Measurements from ENCODE around the gene HDAC4.

Gene HDAC4

DNA sequence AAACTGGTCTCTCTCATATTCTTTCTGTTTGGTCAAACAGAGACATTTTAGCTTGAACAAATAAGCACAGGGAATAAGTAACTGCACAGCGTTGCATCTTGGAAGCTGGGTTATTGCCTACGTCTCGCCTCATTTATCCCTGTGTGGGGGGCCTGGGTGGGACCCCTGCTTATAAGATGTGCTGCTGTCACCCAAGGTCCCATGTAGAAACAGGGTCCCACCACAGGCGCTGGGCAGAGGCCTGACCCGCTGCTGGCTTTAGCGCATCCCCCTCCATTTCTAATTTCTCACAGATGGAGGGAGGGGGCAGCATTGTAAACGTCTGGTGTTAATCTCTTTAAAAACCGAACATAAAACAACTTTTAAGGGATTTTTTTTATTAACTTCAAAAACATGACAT lies 207.8 kb downstream of the HDAC4 start:
- DNase-seq (ENCODE audit: low read depth in 3 of 3, low spot score in 1 of 3) = no peak

DNA sequence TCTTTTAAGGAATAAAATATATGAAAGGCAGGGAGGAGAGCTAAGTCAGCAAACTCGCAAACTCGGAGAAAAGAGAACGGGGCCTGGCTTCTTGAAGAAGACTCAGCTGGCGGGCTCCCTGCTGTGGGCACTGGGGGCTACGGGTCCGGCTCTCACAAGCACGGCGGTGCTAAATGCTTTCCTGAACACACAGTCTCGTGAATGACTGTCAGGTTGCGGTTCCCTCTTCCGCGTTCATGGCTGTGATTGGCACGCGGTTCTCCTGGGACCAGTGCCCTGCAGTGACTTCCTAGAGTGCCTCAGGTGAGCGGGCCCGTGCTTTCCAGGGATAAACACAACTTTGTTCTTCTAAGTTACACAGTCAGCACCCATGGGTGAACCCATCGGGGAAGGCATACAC lies 208.4 kb downstream of the HDAC4 start:
- DNase-seq (ENCODE audit: low read depth in 3 of 3, low spot score in 1 of 3) = no peak

DNA sequence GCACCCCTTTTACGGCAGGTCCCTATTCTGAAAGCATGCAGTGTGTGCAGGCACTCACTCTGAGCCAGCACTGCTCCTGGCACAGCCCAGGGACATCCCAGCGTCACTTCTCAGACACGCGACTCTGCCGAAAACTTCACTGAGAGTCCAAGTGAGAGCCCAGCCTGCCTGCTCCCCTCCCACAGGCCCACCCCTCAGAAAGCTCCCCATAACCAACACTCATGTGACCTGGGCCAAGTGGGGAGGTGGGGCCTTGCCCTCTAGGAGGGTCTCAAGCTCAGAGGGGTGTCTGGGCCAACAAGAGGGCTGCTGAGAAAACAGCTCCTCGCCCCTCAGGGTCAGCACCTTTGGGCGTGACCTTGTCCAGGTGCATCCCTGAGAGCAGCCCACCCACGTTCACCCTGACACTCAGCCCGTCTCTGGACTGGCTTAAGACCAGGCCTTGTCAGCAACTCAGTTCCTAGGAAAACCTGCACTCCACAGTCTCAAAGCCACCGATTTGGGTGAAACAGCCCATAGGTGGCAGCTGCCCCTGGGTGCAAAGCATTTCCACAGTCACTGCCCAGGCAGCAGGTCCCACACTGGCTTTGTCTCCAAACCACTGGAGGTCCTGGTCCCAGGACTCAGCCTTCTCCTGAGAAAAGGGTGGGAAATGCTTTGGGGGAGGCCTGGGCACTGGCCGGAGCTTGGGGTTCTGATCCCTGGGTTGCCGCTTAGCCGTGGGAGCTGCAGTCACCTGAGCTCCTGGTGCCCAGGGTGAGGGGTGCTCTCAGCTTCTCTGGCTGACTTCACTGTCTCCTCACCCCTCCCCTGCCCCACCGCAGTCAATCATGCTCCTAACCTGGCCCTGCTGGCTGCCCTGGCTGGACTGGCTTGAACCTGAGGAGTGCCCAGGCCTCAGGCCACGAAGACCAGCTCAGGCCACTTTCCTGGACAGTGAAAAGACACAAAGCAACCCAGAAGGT lies 209.6 kb downstream of the HDAC4 start:
- DNase-seq (ENCODE audit: low read depth in 3 of 3, low spot score in 1 of 3) = no peak

DNA sequence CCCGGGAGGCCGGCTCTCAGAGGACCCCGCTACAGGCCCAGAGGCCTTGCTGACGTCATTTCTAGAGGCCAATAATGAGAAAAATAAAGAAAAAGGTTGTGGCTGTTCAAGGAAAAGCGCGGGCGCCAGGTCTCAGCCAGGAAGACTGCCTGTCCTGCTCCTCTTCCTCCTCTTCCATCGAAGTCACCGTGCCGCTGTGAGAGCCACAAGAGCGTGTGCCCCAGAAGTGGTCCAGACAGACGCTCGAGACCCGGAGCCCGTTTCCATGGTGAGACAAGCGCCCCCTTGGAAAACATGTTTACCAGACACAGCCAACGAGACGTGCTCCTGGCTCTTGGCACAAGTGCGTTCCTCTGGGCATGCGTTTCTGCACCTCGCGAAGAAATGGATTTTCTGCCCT lies 210.5 kb downstream of the HDAC4 start:
- no peak for DNase-seq (ENCODE audit: low read depth in 3 of 3, low spot score in 1 of 3)

DNA sequence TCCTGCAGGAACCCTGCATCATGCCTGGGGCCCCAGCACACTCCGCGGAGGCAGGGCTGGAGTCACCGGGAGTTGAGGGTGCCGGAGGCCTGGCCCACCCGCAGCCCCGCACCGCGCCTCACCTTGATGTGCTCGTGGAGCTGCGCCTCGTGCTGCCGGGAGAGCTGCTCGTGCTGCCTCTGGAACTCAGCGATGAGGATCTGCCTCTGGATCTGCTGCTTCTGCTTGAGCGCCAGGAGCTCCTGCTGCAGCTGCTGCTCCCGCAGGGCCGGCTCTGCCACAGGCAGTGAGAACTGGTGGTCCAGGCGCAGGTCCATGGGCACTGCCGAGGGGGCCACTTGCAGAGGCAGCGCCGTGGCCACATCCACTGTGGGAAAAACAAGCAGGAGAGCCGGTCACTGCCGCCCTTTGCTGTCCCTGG lies 211.1 kb downstream of the HDAC4 start:
- DNase-seq (ENCODE audit: low read depth in 3 of 3, low spot score in 1 of 3) = no peak

DNA sequence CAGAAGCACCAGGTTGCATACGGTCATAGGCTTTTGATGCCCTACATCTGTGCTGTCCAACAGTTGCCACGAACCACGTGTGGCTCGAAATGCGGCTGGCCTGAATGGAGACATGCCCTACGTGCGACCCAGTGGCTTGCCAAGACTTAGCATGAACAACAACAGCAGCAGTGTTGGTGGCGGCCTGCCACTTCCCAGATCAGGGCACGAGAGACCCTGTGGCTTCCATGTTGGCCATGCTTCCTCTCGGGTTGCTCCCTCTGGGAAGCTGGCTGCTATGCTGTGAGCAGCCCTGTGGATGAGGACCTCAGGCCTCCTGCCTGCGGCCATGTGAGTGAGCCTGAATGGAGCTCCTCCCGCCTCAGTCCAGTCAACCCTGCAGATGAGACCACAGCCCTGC lies 212.3 kb downstream of the HDAC4 start:
- DNase-seq (ENCODE audit: low read depth in 3 of 3, low spot score in 1 of 3) = no peak

DNA sequence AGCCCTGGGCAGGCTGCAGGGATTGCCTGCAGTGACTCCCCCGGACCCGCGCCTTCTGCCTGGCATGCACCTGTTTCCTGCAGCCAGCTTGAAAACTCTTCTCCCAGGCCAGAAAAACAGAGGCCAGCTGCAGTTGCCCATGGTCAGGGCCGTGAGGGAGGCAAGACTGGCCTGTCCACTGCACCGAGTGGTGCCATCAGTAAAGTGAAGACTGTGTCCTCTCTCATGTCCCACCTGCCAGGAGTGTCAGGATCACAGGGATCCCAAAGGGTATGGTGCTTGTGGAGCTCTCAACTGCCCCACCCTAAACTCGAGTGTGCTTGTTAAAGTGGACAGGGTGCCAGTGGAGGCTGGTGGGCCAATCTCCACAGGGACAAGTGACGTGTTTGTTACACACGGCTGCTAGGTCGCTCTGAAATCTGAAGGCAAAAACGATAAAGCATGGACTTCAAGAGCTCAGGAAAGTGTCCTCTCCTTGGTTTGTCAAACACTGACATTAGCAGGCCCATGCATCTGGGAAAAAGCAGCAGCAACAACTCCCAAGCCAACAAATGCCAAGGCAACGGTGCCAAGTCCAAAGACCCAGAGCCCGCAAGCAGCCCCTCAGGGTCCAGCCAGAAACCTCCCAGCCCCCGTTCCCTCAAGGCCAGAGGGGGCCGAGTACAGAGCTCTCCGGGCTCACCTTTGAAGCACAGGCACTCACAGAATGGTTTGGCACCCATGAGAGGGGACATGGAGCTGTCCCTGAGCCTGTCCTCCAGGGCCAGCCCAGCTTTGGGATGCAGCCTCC lies 213.2 kb downstream of the HDAC4 start:
- no peak for DNase-seq (ENCODE audit: low read depth in 3 of 3, low spot score in 1 of 3)

DNA sequence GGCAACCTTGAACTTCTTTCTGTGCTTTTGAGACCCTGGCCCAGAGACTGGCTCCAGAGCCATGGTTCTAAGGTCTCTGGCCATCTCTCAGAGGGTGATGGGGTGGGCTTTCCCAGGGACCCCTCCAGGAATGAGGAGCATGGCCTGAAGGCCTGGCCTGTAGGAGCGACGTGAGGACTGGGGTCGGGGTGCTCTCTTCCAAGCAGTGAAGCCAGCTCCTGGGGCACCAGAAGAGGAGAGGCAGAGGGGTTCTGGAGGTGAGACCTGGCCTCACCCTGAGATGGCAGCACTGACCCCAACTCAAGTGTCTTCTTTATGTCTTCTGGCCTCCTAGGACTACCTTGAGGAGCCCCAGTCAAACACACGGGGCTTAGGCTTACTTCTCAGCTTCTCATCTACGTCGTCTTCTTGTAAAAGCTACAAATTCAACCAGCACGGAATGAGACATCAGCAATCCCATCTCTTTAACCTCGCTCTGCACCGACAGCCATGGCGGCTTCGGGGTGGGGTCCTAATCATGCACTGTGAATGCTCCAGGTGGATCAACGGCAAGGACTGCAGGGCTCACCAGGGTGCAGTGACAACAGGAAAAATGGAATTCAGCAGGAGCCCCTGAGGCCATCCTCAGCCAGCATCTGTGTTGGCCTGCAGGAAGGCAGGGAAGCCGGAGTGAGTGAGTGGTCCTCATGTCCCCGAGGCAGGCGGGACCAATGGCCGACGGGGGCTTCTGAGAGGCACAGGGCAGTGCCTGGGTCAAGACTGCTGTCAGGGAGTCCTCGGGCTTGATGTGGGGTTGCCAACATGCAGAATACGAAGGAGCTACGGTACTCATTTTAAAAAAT lies 214.1 kb downstream of the HDAC4 start:
- DNase-seq (ENCODE audit: low read depth in 3 of 3, low spot score in 1 of 3) = no peak

DNA sequence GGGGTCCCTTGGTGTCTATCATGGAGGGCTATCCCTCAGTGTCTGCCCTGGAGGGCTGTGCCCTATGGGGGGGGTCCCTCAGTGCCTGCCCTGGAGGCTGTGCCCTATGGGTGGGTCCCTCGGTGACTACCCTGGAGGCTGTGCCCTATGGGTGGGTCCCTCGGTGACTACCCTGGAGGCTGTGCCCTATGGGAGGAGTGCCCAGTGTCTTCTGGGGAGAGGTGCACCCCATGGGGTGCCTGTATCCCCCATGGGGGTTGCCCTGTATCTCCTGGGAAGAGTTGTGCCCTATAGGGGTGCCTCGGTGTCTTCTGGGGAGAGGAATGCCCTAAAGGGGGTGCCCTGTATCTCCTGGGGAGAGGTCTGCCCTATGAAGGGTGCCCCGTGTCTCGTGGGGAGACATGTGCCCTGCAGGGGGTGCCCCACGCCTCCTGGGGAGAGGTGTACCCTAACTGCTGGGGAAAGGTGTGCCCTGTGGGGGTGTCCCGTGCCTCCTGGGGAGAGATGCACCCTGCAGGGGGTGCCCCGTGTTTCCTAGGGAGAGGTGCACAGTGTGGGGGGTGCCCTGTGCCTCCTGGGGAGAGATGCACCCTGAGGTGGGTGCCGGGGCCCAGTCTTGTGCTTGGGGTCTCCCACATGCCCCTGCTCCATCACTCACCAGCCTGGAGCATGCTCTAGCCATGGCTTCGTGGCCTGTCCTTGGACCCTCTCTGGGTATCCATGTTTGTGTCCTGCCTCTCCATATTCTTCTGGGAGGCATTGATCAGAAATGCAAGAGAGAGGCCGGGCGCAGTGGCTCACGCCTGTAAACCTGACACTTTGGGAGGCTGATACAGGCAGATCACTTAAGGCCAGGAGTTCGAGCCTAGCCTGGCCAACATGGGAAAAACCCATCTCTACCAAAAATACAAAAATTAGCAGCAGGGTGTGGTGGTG lies 215.6 kb downstream of the HDAC4 start:
- no peak for DNase-seq (ENCODE audit: low read depth in 3 of 3, low spot score in 1 of 3)

DNA sequence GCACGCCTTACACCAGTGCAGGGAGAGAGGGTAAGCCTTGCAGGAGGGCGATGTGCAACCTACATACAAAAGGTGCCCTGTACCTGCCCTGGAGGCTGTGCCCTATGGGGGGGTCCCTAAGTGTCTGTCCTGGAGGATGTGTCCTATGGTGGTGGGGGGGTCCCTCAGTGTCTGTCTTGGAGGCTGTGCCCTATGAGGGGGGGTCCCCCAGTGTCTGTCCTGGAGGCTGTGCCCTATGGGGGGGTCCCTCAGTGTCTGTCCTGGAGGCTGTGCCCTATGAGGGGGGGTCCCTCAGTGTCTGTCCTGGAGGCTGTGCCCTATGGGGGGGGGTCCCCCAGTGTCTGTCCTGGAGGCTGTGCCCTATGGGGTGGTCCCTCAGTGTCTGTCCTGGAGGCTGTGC lies 216.6 kb downstream of the HDAC4 start:
- DNase-seq (ENCODE audit: low read depth in 3 of 3, low spot score in 1 of 3) = no peak

DNA sequence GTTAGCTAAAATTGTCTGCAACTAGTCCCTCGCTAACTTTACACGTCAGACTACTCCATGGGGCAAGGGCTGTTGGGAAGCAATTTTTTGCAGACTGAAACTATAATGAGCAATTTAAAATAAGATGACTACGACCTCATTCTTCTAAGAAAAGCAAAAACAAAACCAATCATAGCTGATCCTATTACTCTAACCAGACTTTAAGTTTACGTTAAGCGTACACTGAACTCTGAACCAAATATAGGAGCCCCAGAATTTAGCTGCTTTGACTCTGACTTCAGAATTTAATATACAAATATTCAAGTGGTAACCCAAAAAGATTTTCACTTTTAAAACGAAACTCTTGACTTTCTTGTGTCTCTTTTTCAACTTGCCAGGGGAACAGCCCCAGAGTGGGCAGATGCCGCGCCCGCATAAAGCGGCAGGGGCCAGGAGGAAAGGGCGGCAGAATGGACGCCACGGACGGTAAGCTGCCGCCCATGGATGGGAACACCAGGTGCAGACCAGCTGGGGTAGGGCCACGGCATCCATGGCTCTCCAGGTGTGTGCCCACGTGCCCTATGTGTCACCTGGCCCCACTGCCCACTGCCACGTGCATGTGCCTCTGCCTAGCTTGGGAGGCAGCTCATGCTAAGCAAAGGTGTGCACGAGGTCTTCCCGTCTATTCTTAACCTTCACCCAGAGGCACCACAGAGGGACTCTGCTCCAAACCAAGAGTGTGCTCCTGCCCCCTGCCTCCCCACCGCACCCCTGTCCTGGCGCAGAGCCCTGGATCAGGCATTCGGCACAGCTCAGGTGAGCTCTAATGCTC lies 217.6 kb downstream of the HDAC4 start:
- DNase-seq (ENCODE audit: low read depth in 3 of 3, low spot score in 1 of 3) = no peak

DNA sequence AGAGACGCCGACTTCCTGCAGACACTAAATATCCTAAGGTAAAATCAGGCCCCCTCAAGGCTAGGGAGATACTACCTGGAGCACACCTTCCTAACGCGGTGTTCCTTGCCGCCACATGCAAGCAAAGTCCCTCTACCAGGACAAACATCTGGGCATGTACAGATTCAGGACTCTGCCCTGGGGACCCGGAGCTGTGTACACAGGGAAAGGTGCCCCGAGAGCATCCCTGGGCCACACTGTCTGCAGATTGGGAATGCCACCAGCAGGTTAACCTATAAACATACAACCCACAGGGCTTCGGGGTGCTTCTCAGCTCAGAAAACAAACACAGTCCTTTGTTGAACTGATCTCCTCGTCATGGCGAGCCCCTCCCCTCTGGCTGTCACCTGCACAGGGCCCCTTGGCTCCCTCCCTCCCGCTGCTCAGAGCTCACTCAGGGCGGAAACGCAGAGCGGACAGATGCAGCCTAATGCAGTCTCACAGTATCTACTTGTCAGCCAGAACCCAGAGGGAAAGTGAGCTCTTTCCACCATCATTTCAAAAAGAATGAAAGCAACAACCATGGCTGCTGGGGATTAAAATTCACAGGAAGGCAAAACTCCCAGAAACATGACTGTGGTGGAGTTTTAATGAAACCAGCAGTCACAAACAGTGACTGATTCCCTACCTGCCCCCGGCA lies 218.8 kb downstream of the HDAC4 start:
- DNase-seq (ENCODE audit: low read depth in 3 of 3, low spot score in 1 of 3) = no peak

DNA sequence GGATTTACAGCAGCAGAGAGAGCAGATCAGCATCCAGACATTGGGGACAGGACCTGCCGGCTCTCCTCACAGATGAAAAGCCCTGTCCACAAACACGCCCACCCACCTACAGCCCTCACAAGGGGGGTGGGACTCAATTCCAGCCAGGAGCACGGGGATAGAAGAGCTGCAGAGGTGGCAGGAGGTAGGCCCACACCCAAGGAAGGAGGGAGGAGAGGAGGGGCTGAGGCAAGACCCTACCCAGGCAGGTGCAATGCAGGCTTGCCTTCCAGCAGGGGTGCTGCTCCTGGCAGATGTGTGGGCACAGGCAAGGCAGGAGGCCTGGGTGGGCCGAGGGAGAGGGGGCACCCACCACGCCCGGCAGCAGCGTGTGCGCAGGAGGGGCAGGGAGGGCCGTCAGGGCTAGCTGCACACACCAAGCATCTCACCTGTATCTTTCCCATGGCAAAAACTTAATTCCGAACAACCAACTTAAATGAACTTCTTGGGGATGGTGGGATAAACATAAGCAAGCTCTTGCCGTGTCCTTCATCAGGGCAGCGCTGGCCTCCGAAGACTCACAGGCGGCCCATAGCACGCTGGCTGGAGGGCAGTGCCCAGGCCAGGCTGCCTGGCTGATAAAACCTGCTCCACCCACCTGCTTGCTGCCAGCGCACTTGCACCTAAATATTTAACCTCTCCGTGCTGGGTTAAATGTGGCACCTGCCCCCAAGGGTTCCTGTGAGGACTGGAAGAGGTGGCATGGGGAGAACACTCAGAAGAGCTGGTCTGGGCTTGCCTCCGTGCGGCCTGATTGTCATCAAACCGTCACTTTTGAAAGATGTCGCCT lies 219.5 kb downstream of the HDAC4 start:
- DNase-seq (ENCODE audit: low read depth in 3 of 3, low spot score in 1 of 3) = no peak

DNA sequence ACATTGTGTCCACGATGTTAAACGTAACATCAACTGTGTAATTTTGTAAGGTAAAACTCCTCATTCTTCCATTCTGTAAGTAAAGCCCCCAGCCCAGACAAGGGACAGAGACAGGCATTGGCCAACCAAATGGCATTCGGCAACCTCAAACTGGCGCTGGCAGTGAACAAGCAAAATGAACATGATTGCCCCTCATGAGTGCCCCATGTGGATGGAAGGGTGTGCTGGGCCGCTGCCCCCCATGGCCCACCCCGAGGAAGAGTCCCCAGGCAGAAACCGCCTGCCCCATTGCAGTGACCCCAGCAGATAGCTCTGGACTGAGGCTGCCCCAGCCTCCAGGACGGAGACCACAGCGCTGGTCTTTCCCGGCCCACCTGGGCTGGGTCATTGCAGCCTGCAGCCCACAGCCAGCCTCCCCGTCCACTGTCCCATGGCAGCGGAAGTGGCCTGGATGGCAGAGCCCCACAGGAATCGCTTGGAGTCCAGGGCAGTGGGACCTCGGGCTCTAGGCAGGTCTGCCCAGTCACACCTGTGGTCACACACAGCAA lies 220.2 kb downstream of the HDAC4 start:
- DNase-seq (ENCODE audit: low read depth in 3 of 3, low spot score in 1 of 3) = no peak

DNA sequence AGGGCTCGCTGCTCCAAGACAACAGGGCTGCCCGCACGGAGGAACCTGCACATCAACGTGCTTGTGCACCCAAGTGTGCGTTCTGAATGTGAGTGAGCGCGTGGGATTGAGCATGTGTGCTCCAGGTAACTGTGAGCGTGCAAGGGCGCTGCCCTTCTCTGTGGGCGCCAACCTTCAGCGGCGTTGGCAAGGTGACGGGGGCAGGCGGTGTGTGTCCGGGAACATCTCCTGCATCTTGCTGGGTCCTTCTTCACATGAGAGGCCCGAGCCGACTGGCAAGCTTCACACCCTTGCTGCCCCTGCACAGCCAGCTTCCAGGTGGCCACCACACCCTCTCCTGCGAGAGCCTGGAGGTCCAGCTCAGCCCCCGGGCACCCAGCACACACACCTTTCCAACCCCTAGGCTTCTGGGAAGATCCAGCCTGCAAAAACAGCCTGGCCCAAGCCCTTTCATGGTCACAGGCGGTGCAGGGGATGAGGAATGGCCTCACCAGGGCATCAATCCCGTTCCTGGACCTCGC lies 220.9 kb downstream of the HDAC4 start:
- DNase-seq (ENCODE audit: low read depth in 3 of 3, low spot score in 1 of 3) = no peak

DNA sequence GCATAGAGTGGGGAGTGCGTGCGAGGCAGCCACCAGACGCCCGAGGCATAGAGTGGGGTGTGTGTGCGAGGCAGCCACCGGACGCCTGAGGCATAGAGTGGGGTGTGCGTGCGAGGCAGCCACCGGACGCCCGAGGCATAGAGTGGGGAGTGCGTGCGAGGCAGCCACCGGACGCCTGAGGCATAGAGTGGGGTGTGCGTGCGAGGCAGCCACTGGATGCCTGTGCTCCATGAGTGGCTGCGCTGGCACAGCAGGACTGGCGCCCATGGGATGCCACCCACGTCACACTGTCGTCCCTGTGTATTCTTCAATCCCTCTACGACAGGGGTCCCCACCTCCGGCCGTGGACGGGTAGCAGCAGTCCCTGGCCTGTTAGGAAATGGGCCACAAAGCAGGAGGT lies 221.9 kb downstream of the HDAC4 start:
- no peak for DNase-seq (ENCODE audit: low read depth in 3 of 3, low spot score in 1 of 3)

DNA sequence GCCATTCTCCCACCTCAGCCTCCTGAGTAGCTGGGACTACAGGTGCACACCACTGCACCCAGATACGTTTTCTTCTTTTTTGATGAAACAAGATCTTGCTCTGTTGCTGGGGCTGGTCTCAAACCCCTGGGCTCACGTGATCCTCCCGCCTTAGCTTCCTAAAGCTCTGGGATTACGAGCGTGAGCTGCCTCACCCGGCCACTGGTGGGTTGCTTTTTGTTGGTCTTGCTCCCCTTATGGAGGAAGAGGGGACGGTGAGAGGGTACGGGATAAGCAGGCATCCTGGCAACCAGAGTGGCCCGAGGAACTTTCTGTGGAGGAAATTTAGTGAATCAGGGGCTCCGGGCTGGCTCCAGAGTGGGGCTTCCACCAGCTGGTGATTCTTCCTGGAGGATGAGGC lies 222.3 kb downstream of the HDAC4 start:
- DNase-seq (ENCODE audit: low read depth in 3 of 3, low spot score in 1 of 3) = no peak
